ENCODE measurements around the gene ATXN7. TPM values are rescaled to one million over a fixed set of nuclear protein-coding genes. Genes with fewer than 3 reads are reported as not detected.

The ATXN7 gene
- total and polyA plus RNA-seq, 10 of the 15 experiments (the other 5 are each of a cell fraction or from before 2014, with no cell fraction given): 0.83 to 24.6 (median 8.5) TPM

- H3K79me2 ChIP-seq (ENCODE audit: control insufficient read depth, insufficient read depth, low read length): peaks cover 29% of the 10 kb centered on the region
- H4K20me1 ChIP-seq (ENCODE audit: control insufficient read depth, insufficient read depth): peaks cover 4% of the 10 kb centered on the region; the same call in 1 of the 2 replicates
- 0 out of 2 replicates have a peak, but pooled peaks have one; percentile 62 for TF ChIP-seq NFXL1 (IDR thresholded peaks at IDR 0.05; ENCODE audit: borderline replicate concordance)
- no peak for TF ChIP-seq MYC (IDR thresholded peaks at IDR 0.05; ENCODE audit: insufficient read depth, insufficient read length, insufficient replicate concordance, low read length, severe bottlenecking)
- no peak for TF ChIP-seq RFX5 (IDR thresholded peaks at IDR 0.05; ENCODE audit: low read depth, low read length)
- no peak for TF ChIP-seq MYB (IDR thresholded peaks at IDR 0.05; ENCODE audit: borderline replicate concordance, low read depth, low read length)
- TF ChIP-seq HDGF (IDR thresholded peaks at IDR 0.05): no peak
- no peak for TF ChIP-seq PKNOX1 (IDR thresholded peaks at IDR 0.05)
- TF ChIP-seq YY1 (IDR thresholded peaks at IDR 0.05; ENCODE audit: low read depth, low read length): no peak
- peaks cover 51% of the 10 kb centered on the region for H3K4me1 ChIP-seq (ENCODE audit: control insufficient read depth, insufficient read depth, low read length)
- ChIA-PET POLR2A (interaction anchor here (0.6 to 2.8 kb wide), 2 partner anchors 8 to 82 kb away, joined by 3 to 15 read pairs; no protein-coding TSS in a partner anchor), CTCF (interaction anchor here (0.7 to 2.6 kb wide), 13 partner anchors 9 to 120 kb away, joined by 3 to 10 read pairs (median 3); partner anchors contain the start of gene C3orf49), SMC1A (ENCODE audit: uncharacterized antibody, unreplicated experiment) (interaction anchor here (0.9 to 4.4 kb wide), 9 partner anchors 9 to 41 kb away, joined by 4 to 32 read pairs (median 9); no protein-coding TSS in a partner anchor), RAD21 (ENCODE audit: unreplicated experiment) (interaction anchor here (0.8 to 2.6 kb wide), 8 partner anchors 9 to 104 kb away, joined by 3 to 15 read pairs (median 4); partner anchors contain the start of gene PSMD6)
- no peak overlapping the region for H2AFZ ChIP-seq (ENCODE audit: control insufficient read depth, low read depth, low read length)
- H3K4me2 ChIP-seq (ENCODE audit: control insufficient read depth, insufficient read depth): no peak overlapping the region; the same call in 1 of the 2 replicates
- in situ Hi-C loops (cut with MboI): no loop called here
- DNase-seq (ENCODE audit: low read depth, low spot score) (no peak), ATAC-seq (no peak), FAIRE-seq (no peak)
- no peak overlapping the region for H3K27ac ChIP-seq (ENCODE audit: control insufficient read depth, insufficient read depth)
- no peaks in the 10 kb centered on the region for H3K9me3 ChIP-seq (replicated peaks; ENCODE audit: control insufficient read depth, insufficient read depth, low read length)
- H3K36me3 ChIP-seq (ENCODE audit: control insufficient read depth in 2 of 2, insufficient read depth in 2 of 2, low read length in 1 of 2): no peaks in the 10 kb centered on the region; a peak in 3 of 4 replicates
- H3K4me3 ChIP-seq: no peak overlapping the region
- intact Hi-C loops (cut with micrococcal nuclease; ENCODE audit: unreplicated experiment): no loop called here
- WGBS (ENCODE audit: insufficient coverage, insufficient replicate concordance, low lambda C conversion rate, missing lambda C conversion rate): 99% methylated on average over 4 of the region's 4 CpGs
- H3K9ac ChIP-seq (ENCODE audit: control insufficient read depth, insufficient read depth, low read length): no peak overlapping the region
- BruUV-seq (replicated peaks): no TSS peak
- no peaks in the 10 kb centered on the region for H3K27me3 ChIP-seq (replicated peaks in 1 of 2; ENCODE audit: control insufficient read depth in 2 of 2, insufficient read depth in 2 of 2, low read length in 1 of 2)
Observed at GRCh38 chr3:63936925-63937324, 73.3 kb downstream of the ATXN7 start.

Measured in GM12878 (cell line).